ENCODE results near the gene RUSC1.

GRCh38 chr1:155329980-155330598 lies 9.4 kb downstream of the RUSC1 start:
- TF ChIP-seq, protein P1, sequence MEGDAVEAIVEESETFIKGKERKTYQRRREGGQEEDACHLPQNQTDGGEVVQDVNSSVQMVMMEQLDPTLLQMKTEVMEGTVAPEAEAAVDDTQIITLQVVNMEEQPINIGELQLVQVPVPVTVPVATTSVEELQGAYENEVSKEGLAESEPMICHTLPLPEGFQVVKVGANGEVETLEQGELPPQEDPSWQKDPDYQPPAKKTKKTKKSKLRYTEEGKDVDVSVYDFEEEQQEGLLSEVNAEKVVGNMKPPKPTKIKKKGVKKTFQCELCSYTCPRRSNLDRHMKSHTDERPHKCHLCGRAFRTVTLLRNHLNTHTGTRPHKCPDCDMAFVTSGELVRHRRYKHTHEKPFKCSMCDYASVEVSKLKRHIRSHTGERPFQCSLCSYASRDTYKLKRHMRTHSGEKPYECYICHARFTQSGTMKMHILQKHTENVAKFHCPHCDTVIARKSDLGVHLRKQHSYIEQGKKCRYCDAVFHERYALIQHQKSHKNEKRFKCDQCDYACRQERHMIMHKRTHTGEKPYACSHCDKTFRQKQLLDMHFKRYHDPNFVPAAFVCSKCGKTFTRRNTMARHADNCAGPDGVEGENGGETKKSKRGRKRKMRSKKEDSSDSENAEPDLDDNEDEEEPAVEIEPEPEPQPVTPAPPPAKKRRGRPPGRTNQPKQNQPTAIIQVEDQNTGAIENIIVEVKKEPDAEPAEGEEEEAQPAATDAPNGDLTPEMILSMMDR (conservative IDR thresholded peaks at IDR 0.05; ENCODE audit: low read depth, low read length), result no peak
- no peak for TF ChIP-seq EZH2 (IDR thresholded peaks at IDR 0.05; ENCODE audit: borderline replicate concordance, low read depth, low read length, poor library complexity, severe bottlenecking)

All from A673 (cell line).